Measurements from ENCODE around the gene TULP3. TPM values are rescaled to one million over a fixed set of nuclear protein-coding genes. Genes with fewer than 3 reads are reported as not detected.

The TULP3 gene
- polyA plus RNA-seq, 5 donors, result 34.9 to 40.2 (median 35.9) TPM

GRCh38 chr12:2924019-2924418, 33.3 kb downstream of the TULP3 start:
- no peak for DNase-seq

DNA sequence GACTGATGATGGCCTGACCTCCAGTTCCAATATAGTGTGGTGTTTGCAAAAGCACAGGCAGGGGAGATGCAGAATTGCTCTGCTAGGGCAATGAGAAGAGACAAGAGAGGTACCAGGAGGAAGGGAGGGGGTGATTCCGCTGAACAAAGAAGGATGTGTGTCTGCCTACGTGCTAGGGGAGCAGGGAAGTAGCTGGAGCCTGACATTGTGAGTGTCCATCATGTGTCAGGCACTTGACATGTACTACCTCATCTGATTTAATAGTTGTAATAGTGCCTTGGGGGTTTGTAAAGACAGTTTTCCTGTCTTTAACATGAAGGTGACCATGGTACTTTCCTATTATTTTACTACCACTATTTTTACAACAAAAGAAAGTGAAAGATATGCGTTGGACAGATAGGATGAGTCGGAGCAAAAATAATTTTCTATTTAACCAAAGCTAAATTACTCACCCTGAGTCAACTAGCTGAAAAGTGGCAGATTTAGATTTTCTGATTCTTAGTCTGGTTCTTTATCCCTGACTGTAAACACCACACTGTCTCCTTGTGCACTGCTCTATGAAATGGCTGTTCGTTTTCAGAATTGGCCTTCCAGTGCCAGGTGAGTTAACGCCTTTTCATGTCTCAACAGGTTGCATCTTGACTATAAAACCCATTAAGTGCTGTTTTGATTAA, 34.8 kb downstream of the TULP3 start:
- DNase-seq, result no peak

DNA sequence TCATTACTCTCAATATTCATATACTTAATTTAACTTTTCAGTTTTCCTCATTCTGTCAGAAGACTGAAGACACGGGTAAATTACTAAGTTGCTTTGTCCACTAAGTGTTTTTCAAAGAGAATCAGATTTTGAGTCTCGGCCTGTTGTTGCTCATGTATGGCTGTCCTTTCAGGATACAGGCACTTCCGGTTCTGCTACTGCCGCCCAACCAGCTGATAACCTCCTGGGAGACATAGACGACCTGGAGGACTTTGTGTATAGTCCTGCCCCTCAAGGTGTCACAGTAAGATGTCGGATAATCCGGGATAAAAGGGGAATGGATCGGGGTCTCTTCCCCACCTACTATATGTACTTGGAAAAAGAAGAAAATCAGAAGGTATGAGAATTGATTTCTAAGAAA, 40.2 kb downstream of the TULP3 start:
- DNase-seq, result no peak

GRCh38 chr12:2933586-2933985, 42.9 kb downstream of the TULP3 start:
- DNase-seq, result no peak

GRCh38 chr12:2934371-2934770, 43.7 kb downstream of the TULP3 start:
- DNase-seq, result no peak

- DNase-seq, result no peak
Measured at GRCh38 chr12:2936301-2936700, 45.6 kb downstream of the TULP3 start.

DNA sequence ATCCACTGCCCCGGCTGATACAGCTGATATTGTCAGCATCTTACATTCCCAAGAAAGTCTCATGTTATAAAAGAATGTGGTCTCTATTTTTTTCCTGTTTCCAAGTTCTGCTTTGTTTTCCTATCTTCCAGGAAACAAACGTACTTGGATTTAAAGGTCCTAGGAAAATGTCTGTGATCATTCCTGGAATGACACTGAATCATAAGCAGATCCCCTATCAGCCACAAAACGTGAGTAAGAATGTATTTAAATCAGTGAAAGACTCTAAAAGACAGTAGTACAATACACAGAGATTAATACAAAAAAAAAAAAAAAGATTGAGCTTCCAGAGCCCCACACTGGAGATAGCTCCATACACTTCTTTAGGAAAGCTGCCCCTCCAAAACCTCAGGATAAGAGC, 46.8 kb downstream of the TULP3 start:
- no peak for DNase-seq

DNA sequence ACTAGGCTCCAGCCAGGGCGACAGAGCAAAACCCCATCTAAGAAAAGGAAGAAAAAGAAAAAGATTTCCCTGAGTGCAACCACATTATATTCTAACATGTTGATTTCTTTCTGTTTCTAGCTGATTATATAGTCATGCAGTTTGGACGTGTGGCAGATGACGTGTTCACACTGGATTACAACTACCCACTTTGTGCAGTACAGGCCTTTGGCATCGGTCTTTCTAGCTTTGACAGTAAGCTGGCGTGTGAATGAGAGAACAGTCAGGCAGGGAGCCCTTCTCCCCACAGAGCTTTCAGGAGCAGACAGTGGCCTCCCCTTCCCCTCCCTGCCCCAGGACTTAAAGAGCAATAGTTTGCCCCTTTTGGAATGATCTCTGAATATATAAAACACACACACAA, 48.5 kb downstream of the TULP3 start:
- no peak for DNase-seq

DNA sequence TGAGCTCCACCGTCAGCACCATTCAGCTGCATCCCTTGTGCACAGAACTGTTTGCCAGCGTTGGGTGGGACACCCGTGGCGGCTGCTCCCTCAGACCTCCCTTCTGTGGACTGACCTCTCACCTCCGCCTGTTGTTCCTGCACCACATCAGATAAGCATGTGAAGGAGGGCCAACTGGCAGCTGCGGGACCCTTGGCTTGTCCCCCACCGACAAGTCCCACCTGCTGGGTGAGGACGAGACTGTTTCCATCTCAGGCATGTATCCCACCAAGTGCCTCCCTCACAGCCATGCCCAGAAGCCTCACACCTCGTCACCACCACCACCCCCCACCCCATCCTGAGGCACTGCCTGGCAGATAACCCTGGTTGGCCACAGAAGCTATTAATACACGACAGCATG, 49.9 kb downstream of the TULP3 start:
- DNase-seq, result no peak

DNA sequence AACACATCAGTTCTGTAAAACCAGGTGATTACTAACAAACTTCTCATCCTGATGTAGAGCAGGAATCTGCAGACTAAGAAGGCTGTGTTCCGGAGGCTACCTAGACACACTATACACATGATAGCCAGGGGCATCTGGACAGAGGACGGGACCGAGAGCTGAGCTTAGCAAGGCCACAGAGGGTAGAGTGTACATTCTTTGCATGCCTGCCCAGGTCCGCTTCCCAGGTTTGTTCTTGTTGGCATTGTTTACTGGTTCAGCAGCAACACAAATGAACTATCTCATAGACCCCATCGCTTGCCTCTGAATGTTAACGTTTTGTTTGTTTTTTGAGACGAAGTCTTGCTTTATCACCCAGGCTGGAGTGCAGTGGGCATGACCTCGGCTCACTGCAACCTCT, 50.8 kb downstream of the TULP3 start:
- no peak for DNase-seq

- no peak for DNase-seq
Measured at GRCh38 chr12:2944401-2945047, 53.8 kb downstream of the TULP3 start.

DNA sequence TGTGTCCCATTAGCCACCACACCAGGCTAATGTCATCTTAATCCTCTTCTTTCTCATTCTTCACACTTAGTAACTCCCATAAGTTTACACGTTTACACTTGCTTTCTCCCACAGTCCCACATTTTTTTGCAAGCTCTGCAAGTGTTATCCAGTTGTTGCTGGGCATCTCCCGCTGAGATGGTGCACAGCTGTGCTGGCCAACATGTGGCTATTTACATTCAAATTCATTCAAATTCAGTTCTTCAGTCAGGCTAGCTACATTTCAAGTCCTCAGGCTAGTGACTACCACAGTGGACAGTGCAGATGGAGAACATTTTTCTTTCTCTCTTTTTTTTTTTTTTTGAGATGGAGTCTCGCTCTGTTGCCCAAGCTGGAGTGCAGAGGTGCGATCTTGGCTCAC, 58.7 kb downstream of the TULP3 start:
- DNase-seq, result no peak

- no peak for DNase-seq
Measured at GRCh38 chr12:2955888-2956287, 65.2 kb downstream of the TULP3 start.

DNA sequence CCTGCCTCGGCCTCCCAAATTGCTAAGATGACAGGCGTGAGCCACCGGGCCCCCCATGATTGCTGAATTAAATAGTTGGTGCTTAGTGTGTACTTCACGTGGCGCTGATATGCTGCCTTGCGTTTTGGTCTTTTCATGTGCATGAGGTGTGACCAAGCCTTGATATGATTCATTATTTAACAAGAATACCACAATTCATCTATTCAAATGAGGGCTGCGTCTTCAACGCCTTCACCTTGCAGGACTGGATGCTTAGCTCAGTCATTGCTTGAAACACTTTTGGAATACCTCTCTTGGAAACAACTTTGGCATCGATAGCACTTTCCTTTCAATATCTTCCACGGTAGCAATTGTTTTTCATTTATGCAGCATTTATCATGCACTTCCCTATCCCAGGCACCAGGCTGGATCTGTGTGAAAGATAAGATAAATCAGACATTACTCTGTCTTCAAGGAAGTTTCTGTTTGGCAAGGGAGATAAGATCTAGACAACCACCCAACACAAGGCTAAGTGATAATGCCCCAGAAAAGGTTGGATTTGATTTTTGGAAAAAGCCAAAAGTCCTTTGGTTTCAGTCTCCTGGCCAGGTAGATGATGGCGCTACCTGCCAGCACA, 67.2 kb downstream of the TULP3 start:
- no peak for DNase-seq

- no peak for DNase-seq
Measured at GRCh38 chr12:2958432-2959191, 67.9 kb downstream of the TULP3 start.

DNA sequence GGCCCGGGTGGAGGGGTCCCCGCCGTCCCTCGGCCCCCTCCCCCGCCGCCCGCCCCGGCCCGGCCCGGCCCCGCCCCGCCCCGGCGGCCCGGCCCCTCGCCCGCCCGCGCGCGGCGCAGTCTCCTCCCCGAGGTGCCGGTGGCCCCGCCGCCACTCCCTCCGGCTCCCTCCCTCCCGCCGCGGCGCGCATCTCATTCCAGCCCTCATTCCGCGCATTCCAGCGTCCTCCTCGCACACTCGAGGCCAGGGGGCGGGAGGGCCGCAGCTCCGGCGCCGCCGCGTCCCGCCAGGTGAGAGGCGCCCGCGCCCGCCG, 68.5 kb downstream of the TULP3 start, which contains the start of gene TEAD4:
Gene TEAD4 (plus strand): TSS at position 206 of the 313 bp plus-strand sequence.
- DNase-seq, result peak; percentile 48 to 60

GRCh38 chr12:2959505-2960389, 69.1 kb downstream of the TULP3 start:
- no peak for DNase-seq

DNA sequence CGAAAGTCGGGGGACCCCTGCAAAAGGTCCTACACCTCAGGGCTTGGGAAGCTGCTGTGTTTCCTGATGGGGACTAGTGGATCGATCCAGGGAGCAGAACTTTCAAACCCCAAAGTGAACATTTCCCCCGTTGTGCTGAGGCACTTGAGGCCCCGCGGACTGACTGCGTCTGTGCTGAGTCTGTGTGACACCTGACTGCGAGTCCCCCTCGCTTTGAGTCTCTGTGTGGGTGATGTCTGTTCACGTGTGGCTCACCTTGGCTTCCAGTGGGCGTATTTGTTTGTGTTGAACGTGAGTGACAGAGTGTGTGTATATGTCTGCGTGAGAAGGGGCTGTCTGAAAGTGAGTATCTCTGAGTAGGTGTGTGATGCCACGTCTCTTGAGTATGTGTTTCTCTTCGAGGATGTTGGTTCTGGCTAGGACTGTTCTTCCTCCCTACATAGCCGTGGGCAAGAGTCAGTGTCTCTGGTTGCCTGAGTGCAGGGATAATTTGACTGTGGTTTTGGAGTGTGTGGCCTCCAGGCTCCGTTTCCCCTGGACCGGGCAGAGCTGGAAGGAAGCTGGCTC, 69.8 kb downstream of the TULP3 start:
- no peak for DNase-seq

GRCh38 chr12:2960996-2961616, 70.4 kb downstream of the TULP3 start:
- DNase-seq, result no peak

DNA sequence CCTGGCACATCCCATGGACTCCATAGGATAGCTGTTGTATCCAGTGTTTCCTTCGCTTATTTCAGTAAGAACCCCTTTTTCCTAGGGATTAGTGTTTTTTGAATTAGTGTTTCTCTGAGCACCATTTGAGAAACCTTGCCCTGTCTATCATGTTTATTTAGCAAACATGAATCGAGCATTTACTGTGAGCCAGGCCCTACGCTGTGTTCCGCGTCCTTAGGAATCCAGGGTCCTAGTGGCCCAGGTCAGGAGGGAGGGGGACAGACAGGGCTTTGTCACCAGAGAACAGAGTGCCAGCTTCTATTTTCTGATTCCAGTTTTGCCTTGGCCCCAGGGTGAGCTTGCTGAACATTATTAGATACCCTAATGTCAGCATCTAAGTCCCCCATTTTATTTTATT, 71.0 kb downstream of the TULP3 start:
- DNase-seq, result no peak

Measured in right lung (tissue), 5 donors.